Nephron (organoid): Measurements from ENCODE around the gene ABCC2.
"Not testable (repeated sequence)": the region's sequence is repeated elsewhere in the genome, so short reads cannot be mapped to it uniquely, and the experiment has no call there.

Experiments used
- H3K27ac Mint-ChIP-seq, 3 experiments: 2 replicates each; pipeline ENCODE4 v1.8.0; 2020; ENCODE audit warnings: mixed read lengths in 3 of 3, mild to moderate bottlenecking in 2 of 3, moderate library complexity in 1 of 3
- H3K27me3 Mint-ChIP-seq: 2 replicates; pipeline ENCODE4 v1.8.0; 2021; ENCODE audit warnings: low read depth, mild to moderate bottlenecking, moderate library complexity, mixed read lengths
- H3K36me3 Mint-ChIP-seq: 2 replicates; pipeline ENCODE4 v1.8.0; 2020; ENCODE audit warnings: low read depth, mixed read lengths
- H3K4me1 Mint-ChIP-seq: 2 replicates; pipeline ENCODE4 v1.8.0; 2020; ENCODE audit warnings: mixed read lengths
- H3K4me3 Mint-ChIP-seq, 3 experiments: 2 replicates each; pipeline ENCODE4 v1.8.0; 2020; ENCODE audit warnings: mild to moderate bottlenecking in 3 of 3, mixed read lengths in 3 of 3, moderate library complexity in 2 of 3
- H3K9me3 Mint-ChIP-seq: 2 replicates; pipeline ENCODE4 v1.8.0; 2020; ENCODE audit warnings: mixed read lengths
- CTCF ChIP-seq, 3 experiments: fragments of 200-600 bp; sonication (generic); IDR thresholded peaks; one replicate each; pipeline ENCODE4 v1.5.0; 2021; ENCODE audit warnings: antibody characterized with exemption in 3 of 3; ENCODE audit not compliant: unreplicated experiment in 3 of 3

ABCC2 gene

GRCh38 chr10:99881371-99881770, 98.9 kb downstream of the ABCC2 start:
- H3K36me3 Mint-ChIP-seq = peaks cover 85% of the 10 kb centered on the region
- H3K4me3 Mint-ChIP-seq = no peak overlapping the region
- no peak overlapping the region for H3K27ac Mint-ChIP-seq
- no peaks in the 10 kb centered on the region for H3K27me3 Mint-ChIP-seq
- no peak for TF ChIP-seq CTCF (IDR thresholded peaks at IDR 0.05; ENCODE audit: unreplicated experiment in 3 of 3)
- no peaks in the 10 kb centered on the region for H3K9me3 Mint-ChIP-seq
- H3K4me1 Mint-ChIP-seq = no peaks in the 10 kb centered on the region

GRCh38 chr10:99883523-99883922, 101.1 kb downstream of the ABCC2 start:
- Mint-ChIP-seq H3K4me3 (no peak overlapping the region), H3K4me1 (no peaks in the 10 kb centered on the region), H3K27ac (no peak overlapping the region), H3K36me3 (peaks cover 78% of the 10 kb centered on the region), H3K27me3 (no peaks in the 10 kb centered on the region), H3K9me3 (no peaks in the 10 kb centered on the region)
- TF ChIP-seq CTCF (IDR thresholded peaks at IDR 0.05; ENCODE audit: unreplicated experiment in 3 of 3) = no peak

- no peaks in the 10 kb centered on the region for H3K4me1 Mint-ChIP-seq
- TF ChIP-seq CTCF (IDR thresholded peaks at IDR 0.05; ENCODE audit: unreplicated experiment in 3 of 3) = no peak
- no peak overlapping the region for H3K27ac Mint-ChIP-seq
- peaks cover 70% of the 10 kb centered on the region for H3K36me3 Mint-ChIP-seq
- no peak overlapping the region for H3K4me3 Mint-ChIP-seq
- H3K9me3 Mint-ChIP-seq = no peaks in the 10 kb centered on the region
- H3K27me3 Mint-ChIP-seq = no peaks in the 10 kb centered on the region
Measured at GRCh38 chr10:99888622-99889021, 106.2 kb downstream of the ABCC2 start.

GRCh38 chr10:99894613-99895012, 112.2 kb downstream of the ABCC2 start:
- Mint-ChIP-seq H3K27me3 (no peaks in the 10 kb centered on the region), H3K36me3 (peaks cover 84% of the 10 kb centered on the region), H3K4me3 (no peak overlapping the region), H3K9me3 (no peaks in the 10 kb centered on the region), H3K27ac (no peak overlapping the region), H3K4me1 (no peaks in the 10 kb centered on the region)
- no peak for TF ChIP-seq CTCF (IDR thresholded peaks at IDR 0.05; ENCODE audit: unreplicated experiment in 3 of 3)

- not testable (repeated sequence) for H3K4me3 Mint-ChIP-seq, H3K4me1 Mint-ChIP-seq, H3K27me3 Mint-ChIP-seq, H3K27ac Mint-ChIP-seq, H3K9me3 Mint-ChIP-seq
- H3K36me3 Mint-ChIP-seq = peaks cover 84% of the 10 kb centered on the region
Measured at GRCh38 chr10:99895066-99895465, 112.6 kb downstream of the ABCC2 start.

- no peak for TF ChIP-seq CTCF (IDR thresholded peaks at IDR 0.05; ENCODE audit: unreplicated experiment in 3 of 3)
- peaks cover 78% of the 10 kb centered on the region for H3K36me3 Mint-ChIP-seq
- no peaks in the 10 kb centered on the region for H3K27me3 Mint-ChIP-seq
- H3K9me3 Mint-ChIP-seq = no peaks in the 10 kb centered on the region
- H3K4me1 Mint-ChIP-seq = no peaks in the 10 kb centered on the region
- H3K27ac Mint-ChIP-seq = no peak overlapping the region
- H3K4me3 Mint-ChIP-seq = no peak overlapping the region
Measured at GRCh38 chr10:99895867-99896266, 113.4 kb downstream of the ABCC2 start.
